ENCODE measurements around the gene FRRS1L.

- no peak for TF ChIP-seq POLR2A (IDR thresholded peaks at IDR 0.05; ENCODE audit: low read depth, low read length)
- TF ChIP-seq POLR2AphosphoS5 (IDR thresholded peaks at IDR 0.05; ENCODE audit: low read depth, low read length), result no peak
- TF ChIP-seq SPI1 (IDR thresholded peaks at IDR 0.05; ENCODE audit: low read depth, low read length), result no peak
Observed at GRCh38 chr9:109213285-109214121, 46.5 kb upstream of the FRRS1L start.

All from GM12891 (cell line).